ENCODE results near the gene S100A5.
"Not testable (repeated sequence)": the region's sequence is repeated elsewhere in the genome, so short reads cannot be mapped to it uniquely, and the experiment has no call there.

Gene S100A5

DNA sequence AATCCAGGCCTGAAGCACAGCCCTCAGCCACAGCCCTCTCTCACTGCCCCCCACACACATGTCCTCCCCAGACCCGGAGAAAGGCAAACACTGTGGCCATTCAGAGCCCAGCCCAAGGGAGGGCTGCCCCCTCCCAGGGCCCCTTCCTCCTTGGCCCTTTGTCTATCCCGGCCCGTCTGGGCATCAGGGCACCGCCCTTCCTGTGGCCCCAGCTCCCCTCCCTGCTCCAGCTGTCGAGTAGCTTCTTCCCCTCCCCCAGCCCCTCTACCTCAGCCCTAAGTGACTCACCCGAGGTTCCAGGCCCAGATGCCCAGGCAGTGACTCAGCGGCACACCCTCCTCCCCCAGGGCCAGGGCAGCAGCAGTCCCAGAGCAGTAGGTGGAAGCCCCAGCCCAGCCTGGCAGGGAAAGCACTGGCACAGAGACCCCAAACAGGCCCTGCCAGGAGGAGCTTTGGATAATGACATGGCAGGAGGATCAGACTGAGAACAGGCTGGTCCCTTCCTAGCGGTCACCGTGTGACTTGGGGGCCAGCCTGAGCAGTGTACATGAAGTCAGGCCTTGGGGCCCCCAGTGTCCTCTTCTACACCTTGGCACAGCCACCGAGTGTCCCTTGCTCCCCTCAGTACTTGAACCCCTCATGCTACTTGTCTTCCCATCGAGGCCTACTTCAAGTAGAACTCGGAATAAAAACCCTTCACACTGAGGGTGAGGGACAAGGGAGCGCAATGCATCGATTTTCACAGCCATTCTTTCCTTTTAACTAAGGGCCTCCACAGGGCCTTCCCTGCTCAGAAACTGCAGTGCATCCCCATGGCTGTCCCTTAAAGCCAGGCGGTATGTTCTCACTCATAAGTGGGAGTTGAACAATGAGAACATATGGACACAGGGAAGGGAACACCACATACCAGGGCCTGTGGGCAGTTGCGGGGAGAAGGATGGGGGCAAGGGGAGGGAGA lies 26.0 kb upstream of the S100A5 start:
- peak; percentile 93 for FAIRE-seq

DNA sequence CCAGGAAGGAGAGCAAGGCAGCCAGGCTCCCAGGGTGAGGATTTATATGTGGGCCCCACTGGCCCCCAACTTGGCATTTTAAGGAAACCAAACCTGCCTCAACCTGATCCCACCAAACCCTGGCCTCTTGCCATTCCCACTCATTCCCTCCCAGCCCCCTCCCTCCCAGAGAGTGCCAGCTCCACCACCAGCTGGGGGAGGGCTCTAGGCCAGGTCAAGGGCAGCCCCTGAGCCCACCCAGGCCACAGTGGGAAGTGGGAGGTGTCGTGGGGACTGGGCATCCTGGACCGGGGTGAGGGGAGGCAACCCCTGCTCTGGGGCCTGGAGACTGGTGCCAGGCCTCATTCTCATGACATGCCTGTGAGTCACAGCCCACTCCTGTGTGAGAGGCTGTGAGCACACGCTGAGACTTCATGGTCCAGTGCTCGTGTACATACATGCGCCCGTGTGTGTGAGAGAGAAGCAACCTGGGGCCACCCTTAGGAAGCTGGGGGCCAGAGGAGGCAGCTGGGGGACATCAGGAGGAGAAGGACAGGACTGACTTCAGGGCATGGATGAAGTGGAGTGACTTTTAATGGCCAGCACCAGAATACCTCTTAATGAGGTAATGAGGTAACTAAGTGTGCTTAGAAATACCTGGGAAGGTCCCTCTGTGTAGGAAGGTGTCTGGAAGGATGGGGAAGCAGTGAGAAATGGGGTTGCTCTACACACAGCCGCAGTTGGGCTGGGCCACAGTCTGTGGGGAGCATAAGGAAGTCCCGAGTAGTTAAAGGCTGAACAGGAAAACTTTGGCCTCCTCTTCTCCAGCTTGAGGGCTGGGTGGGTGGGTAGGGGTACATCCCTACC lies 25.0 kb upstream of the S100A5 start, which contains the start of gene S100A2:
Gene S100A2 (minus strand): TSS at position 316 of the 846 bp plus-strand sequence. CDS start 1,967 bp downstream, outside the sequence.
- no peak for FAIRE-seq

GRCh38 chr1:153563991-153564390 lies 23.3 kb upstream of the S100A5 start:
- FAIRE-seq = no peak

GRCh38 chr1:153563483-153563901 lies 22.8 kb upstream of the S100A5 start:
- no peak for FAIRE-seq

- FAIRE-seq = not testable (repeated sequence)
Observed at GRCh38 chr1:153562021-153562420, 21.3 kb upstream of the S100A5 start.

DNA sequence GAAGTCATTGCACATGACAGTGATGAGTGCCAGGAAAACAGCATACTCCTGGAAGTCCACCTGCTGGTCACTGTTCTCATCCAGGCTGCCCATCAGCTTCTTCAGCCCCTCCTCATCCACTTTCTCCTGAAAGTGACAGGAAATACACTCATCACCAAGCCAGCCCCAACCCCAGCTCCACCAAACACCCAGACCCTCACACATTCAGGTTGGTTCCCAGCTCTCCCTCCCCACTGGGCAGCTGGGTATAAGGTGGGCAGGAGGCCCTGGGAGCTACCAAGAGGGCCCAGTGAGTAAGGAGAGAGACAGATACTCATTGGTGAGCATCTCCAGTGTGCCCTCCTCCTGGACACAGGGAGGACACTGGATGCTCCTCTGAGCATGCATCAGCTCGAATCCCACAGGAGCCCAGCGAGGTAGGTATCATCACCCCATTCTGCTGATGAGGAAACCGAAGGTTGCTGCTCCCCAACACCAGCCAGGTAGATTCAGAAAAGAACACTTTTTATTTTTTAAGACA lies 20.8 kb upstream of the S100A5 start:
- FAIRE-seq = no peak

GRCh38 chr1:153560771-153561465 lies 20.2 kb upstream of the S100A5 start:
- FAIRE-seq = no peak

DNA sequence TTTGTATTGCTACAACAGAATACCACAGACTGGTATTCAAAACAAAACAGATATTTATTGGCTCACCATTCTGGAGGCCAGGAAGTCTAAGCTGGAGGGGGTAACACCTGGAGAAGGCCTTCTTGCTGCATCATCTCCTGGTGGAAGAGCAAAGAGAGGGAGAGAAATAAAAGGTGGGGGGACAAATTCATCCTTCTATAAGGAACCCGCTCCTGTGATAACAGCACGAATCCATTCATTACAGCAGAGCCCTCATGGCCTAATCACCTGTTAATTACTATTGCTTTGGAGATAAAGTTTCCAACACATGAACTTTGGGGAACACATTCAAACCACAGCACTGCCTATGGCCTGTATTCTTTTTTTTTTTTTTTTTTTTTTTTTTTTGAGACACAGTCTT lies 19.5 kb upstream of the S100A5 start:
- no peak for FAIRE-seq

DNA sequence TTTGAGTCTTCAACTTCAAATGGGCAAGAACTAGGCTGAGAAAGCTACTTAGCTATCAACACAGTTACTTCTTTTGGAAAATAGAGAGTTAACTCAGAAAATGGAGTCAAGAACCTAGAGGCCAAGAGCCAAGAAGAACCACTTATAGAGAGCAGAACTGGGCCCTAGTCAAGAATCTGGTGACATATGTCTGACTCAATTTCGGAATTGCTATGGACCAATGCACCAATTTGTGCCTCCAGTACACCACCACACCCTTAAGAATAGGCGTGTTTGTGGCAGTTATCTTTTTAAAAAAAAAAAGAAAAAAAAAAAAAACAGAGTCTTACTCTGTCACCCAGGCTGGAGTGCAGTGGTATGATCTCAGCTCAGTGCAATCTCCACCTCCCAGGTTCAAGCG lies 17.1 kb upstream of the S100A5 start:
- no peak for FAIRE-seq

DNA sequence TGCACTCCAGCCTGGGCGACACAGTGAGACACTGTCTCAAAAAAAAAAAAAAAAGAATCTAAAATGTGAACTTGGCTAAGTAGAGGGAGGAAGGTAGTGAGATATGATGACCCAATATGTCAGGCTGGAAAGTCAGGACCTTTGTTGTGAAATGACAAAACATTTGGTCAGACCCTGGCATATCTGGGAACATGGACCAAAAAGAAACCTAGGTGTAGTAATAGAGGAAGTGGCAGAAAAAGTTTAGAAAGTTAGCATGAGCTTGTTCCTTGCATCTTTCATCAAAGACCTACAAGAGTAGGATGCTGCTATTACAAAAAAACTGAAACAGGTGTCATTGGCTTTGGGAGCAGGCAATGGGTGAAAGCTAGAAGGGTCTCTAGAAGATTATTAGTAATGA lies 15.6 kb upstream of the S100A5 start:
- no peak for FAIRE-seq

DNA sequence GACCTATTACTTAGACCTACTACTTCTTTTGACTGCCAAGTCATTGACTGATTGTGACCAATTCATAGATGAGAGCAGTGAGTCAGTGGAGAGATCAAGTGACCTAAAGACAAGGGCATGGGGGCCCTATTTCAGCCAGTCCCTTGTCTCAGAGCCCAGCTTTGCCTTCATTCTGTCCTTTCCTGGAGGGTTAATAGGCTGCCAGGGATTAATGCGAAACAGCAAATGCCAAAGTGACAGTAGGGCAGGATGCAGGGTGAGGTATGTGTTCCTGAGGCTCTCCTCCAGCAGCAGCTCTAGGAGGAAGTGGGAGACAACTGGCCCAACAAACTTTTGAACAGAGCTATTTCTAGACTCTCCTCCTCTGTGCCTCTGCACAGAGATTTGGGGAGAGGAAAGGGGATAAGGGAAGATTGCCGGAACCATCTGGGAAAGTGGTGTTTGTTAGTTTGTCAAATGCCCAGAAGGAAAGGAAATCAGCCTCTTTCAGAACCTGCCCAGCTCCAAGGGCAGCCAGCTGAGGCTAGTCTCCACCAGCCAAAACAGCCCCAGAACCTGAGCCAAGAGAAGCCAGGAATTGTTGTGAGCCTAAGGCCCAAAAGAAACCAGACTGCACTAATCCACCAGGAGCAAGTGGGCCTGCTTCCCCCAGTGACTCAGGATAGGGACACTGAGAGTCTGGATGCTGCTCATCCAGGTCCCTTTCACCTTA lies 13.3 kb upstream of the S100A5 start:
- FAIRE-seq = no peak

GRCh38 chr1:153553096-153553495 lies 12.4 kb upstream of the S100A5 start:
- FAIRE-seq = no peak

GRCh38 chr1:153552335-153552734 lies 11.6 kb upstream of the S100A5 start:
- FAIRE-seq = no peak

GRCh38 chr1:153550827-153551500 lies 10.2 kb upstream of the S100A5 start:
- FAIRE-seq = no peak

GRCh38 chr1:153550398-153550758 lies 9.6 kb upstream of the S100A5 start:
- no peak for FAIRE-seq

DNA sequence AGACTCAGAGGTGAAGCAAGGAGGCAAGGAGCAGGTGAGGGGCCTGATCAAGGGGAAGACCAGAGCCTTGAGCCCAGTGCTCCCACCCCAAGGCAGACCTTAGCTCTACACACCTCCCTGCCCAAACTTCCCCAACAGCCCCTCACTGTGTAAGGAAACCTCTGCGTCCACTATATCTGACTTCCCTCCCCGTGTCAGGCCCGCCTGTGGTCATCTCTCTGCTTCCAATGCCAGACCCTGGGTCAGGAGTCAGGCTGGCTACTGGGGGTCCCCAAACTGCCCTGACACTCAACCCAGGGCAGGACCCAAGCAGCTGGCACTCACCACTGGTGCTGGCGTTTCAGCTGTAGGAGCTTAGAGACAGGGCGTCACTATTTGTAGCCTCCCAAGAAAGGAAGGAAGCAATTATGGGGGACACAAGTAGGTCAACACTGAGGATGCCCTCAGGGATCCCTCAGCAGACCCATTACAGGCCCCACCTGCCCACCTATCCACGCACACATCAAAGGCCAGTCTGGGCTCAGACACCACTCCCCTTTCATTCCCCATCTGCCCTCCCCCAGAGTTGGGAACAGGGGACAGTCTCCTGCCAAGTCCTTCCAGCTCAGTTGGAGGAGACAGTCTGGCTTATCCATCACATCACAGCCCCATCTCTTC lies 9.1 kb upstream of the S100A5 start:
- FAIRE-seq = no peak

GRCh38 chr1:153548722-153549688 lies 8.3 kb upstream of the S100A5 start, which contains the start of gene S100A3:
Gene S100A3 (minus strand): TSS chr1:153549258. CDS start chr1:153548485, 773 bp downstream.
- FAIRE-seq = no peak

DNA sequence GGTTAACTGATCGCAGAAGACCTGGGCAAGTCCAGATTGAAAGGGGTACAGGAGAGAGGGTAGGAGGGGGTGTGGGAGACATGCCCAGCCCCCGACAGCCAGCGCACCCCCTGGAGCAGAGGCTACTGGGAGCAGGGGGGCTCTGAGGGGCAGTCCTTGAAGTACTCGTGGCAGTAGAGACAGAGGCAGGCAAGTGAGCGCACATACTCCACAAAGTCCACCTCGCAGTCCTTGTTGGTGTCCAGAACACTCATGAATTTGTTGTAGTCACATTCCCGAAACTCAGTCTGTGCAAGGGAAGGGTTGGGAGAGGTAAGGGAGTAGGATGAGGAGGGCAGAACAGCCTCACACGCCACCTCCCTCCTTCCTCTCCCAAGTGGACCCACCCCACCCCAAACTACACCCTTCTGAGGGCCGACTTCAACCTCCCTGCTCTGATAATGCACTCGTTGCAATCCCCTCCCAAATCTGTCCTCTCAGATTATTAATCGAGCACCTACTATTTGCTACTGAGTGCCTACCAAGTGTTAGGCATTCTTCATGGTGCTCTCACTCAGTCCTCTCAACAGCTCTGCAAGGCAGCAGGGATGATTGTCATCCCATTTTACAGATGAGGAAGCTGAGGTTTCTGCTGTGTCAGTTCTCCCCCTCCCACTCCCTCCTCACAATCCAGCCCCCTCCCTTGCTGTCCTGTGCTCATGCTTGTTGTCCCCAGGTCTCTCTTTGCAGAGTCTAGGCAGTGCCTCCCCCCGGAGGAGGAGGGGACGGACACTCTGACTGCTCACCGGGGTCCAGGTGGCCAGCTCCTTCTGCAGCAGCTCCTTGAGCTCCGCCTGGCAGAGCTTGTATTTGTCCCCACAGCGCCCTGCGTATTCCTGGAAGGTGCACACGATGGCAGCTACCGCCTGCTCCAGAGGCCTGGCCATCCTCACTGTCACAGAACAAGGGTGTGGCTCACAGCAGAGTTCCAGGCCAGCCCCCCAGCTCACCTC lies 7.1 kb upstream of the S100A5 start:
- no peak for FAIRE-seq
